ENCODE results near the gene PTAFR.

DNA sequence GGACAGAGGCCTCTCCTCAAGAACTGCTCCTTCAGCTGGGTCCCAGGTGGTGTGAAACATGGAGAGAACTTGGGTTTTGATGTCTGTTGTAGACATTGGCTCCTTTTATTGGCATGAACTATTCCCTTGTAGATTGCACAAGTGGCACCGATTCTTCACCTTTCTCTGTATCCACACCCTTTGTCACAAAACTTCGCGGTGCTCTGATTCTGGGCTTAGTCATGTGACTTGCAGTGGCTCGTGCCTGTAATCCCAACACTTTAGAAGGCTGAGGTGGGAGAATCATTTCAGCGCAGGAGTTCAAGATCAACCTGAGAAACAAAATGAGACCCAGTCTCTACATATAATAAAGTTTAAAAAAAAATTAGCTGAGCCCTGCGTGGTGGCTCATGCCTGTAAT is 45.6 kb downstream of the PTAFR start:
- no peak for TF ChIP-seq YY1 (IDR thresholded peaks at IDR 0.05; ENCODE audit: insufficient read depth, insufficient read length)
- TF ChIP-seq ZNF274 (IDR thresholded peaks at IDR 0.05; ENCODE audit: low read depth, low read length): no peak
- TF ChIP-seq SUZ12 (IDR thresholded peaks at IDR 0.05; ENCODE audit: extremely low read depth, insufficient read depth, insufficient read length): no peak
